Fibroblast of lung (primary cell): ENCODE results near the gene SMIM13.

Experiments used
- CTCF ChIP-seq, 2 donors: IDR thresholded peaks in 1 of 2; conservative IDR thresholded peaks in 1 of 2; 1 replicate in 1 of 2; 2 replicates in 1 of 2; pipeline ENCODE4 v1.5.1; 2011 to 2012; ENCODE audit warnings: low read length in 2 of 2, control low read depth in 1 of 2, inconsistent platforms in 1 of 2, low read depth in 1 of 2, mild to moderate bottlenecking in 1 of 2
- EZH2 ChIP-seq: IDR thresholded peaks from 2 replicates; pipeline ENCODE4 v1.5.1; 2012; ENCODE audit warnings: low read length, control low read depth, mild to moderate bottlenecking; ENCODE audit errors: missing control alignments

- TF ChIP-seq EZH2 (no peak), CTCF (conservative IDR thresholded peaks at IDR 0.05 in 1 of 2, IDR thresholded peaks at IDR 0.05 in 1 of 2; ENCODE audit: low read depth in 1 of 2, low read length in 2 of 2) (no peak)
These were observed 67.7 kb downstream of the SMIM13 start for GRCh38 chr6:11161031-11161956.
